BLaER1 (cell line): ENCODE results near the gene DCAF11.

Source experiments
- H3K27ac ChIP-seq: shearing (Covaris generic); formaldehyde crosslinking; 2 replicates; pipeline ENCODE4 v1.8.1; 2022
- H3K27me3 ChIP-seq: shearing (Covaris generic); formaldehyde crosslinking; 2 replicates; pipeline ENCODE4 v1.8.1; 2022
- H3K36me3 ChIP-seq: shearing (Covaris generic); formaldehyde crosslinking; 2 replicates; pipeline ENCODE4 v1.8.1; 2022
- H3K4me1 ChIP-seq: shearing (Covaris generic); formaldehyde crosslinking; 2 replicates; pipeline ENCODE4 v1.8.1; 2022
- H3K4me2 ChIP-seq: shearing (Covaris generic); formaldehyde crosslinking; 2 replicates; pipeline ENCODE4 v1.8.1; 2022
- H3K4me3 ChIP-seq: shearing (Covaris generic); formaldehyde crosslinking; 2 replicates; pipeline ENCODE4 v1.8.1; 2022
- H3K9ac ChIP-seq: shearing (Covaris generic); formaldehyde crosslinking; 2 replicates; pipeline ENCODE4 v1.8.1; 2022
- H3K9me3 ChIP-seq: shearing (Covaris generic); formaldehyde crosslinking; 2 replicates; pipeline ENCODE4 v1.8.1; 2022
- H4K20me1 ChIP-seq: shearing (Covaris generic); formaldehyde crosslinking; 2 replicates; pipeline ENCODE4 v1.8.1; 2022
- Cebpa-rat ChIP-seq: shearing (Covaris generic); IDR thresholded peaks from 2 replicates; pipeline ENCODE4 v1.8.1; 2022

The DCAF11 gene

GRCh38 chr14:24156840-24157239 is 42.3 kb downstream of the DCAF11 start:
- no peak for TF ChIP-seq Cebpa-rat
- peaks cover 87% of the 10 kb centered on the region for H3K36me3 ChIP-seq

GRCh38 chr14:24157331-24157730 is 42.8 kb downstream of the DCAF11 start:
- no peak overlapping the region for H3K4me2 ChIP-seq
- TF ChIP-seq Cebpa-rat: no peak
- no peaks in the 10 kb centered on the region for H3K9me3 ChIP-seq
- no peak overlapping the region for H3K4me3 ChIP-seq
- H3K9ac ChIP-seq: no peak overlapping the region
- H4K20me1 ChIP-seq: no peaks in the 10 kb centered on the region
- H3K4me1 ChIP-seq: peaks cover 19% of the 10 kb centered on the region
- H3K36me3 ChIP-seq: peaks cover 82% of the 10 kb centered on the region
- H3K27me3 ChIP-seq: no peaks in the 10 kb centered on the region
- H3K27ac ChIP-seq: no peak overlapping the region

More at GRCh38 chr14:24156840-24157239, 42.3 kb downstream of the DCAF11 start:
- Histone ChIP-seq H3K9me3 (no peaks in the 10 kb centered on the region), H3K4me1 (peaks cover 14% of the 10 kb centered on the region), H3K4me2 (no peak overlapping the region), H4K20me1 (no peaks in the 10 kb centered on the region), H3K9ac (no peak overlapping the region), H3K27me3 (no peaks in the 10 kb centered on the region), H3K27ac (no peak overlapping the region), H3K4me3 (no peak overlapping the region)

GRCh38 chr14:24159777-24160498 is 45.4 kb downstream of the DCAF11 start:
- Histone ChIP-seq H3K27ac (peak overlapping the region; percentile 73), H3K4me3 (no peak overlapping the region), H3K27me3 (no peaks in the 10 kb centered on the region), H3K9ac (0 out of 2 replicates have a peak overlapping the region, but pooled peaks have one; percentile 72), H3K4me1 (peaks cover 30% of the 10 kb centered on the region), H4K20me1 (no peaks in the 10 kb centered on the region), H3K9me3 (no peaks in the 10 kb centered on the region), H3K4me2 (peak overlapping the region; percentile 80; the same call in 1 of the 2 replicates), H3K36me3 (peaks cover 82% of the 10 kb centered on the region)
- TF ChIP-seq Cebpa-rat: no peak

- TF ChIP-seq Cebpa-rat: no peak
- Histone ChIP-seq H3K36me3 (peaks cover 82% of the 10 kb centered on the region), H3K27ac (peak overlapping the region; percentile 73), H3K4me3 (no peak overlapping the region), H3K27me3 (no peaks in the 10 kb centered on the region), H3K9ac (peak overlapping the region; percentile 72; the same call in 1 of the 2 replicates), H4K20me1 (no peaks in the 10 kb centered on the region), H3K9me3 (no peaks in the 10 kb centered on the region), H3K4me1 (peaks cover 30% of the 10 kb centered on the region), H3K4me2 (peak overlapping the region; percentile 80)
These were observed 45.9 kb downstream of the DCAF11 start for GRCh38 chr14:24160499-24160849.

GRCh38 chr14:24160850-24161804 is 46.5 kb downstream of the DCAF11 start, which contains the start of gene IRF9:
TSS of gene IRF9 (plus strand) at chr14:24161265. CDS start at chr14:24162145, 880 bp downstream.
- Histone ChIP-seq H3K4me1 (peaks cover 30% of the 10 kb centered on the region), H3K36me3 (peaks cover 82% of the 10 kb centered on the region), H3K27me3 (no peaks in the 10 kb centered on the region), H3K4me2 (peak within 1 kb of the TSS; percentile 80), H3K9me3 (no peaks in the 10 kb centered on the region), H3K4me3 (peak within 1 kb of the TSS; percentile 68), H3K27ac (peak within 1 kb of the TSS; percentile 73), H4K20me1 (no peaks in the 10 kb centered on the region), H3K9ac (peak within 1 kb of the TSS; percentile 72)
- no peak for TF ChIP-seq Cebpa-rat

GRCh38 chr14:24162093-24162492 is 47.5 kb downstream of the DCAF11 start:
- Histone ChIP-seq H3K4me2 (peak overlapping the region; percentile 80), H3K4me1 (peaks cover 30% of the 10 kb centered on the region), H3K27me3 (no peaks in the 10 kb centered on the region), H3K9ac (peak overlapping the region; percentile 72; the same call in 1 of the 2 replicates), H3K27ac (peak overlapping the region; percentile 73), H4K20me1 (no peaks in the 10 kb centered on the region), H3K36me3 (peaks cover 82% of the 10 kb centered on the region), H3K4me3 (peak overlapping the region; percentile 68; the same call in 1 of the 2 replicates), H3K9me3 (no peaks in the 10 kb centered on the region)
- no peak for TF ChIP-seq Cebpa-rat

GRCh38 chr14:24164518-24164991 is 50.0 kb downstream of the DCAF11 start:
- H4K20me1 ChIP-seq: no peaks in the 10 kb centered on the region
- no peaks in the 10 kb centered on the region for H3K9me3 ChIP-seq
- no peak for TF ChIP-seq Cebpa-rat
- H3K4me3 ChIP-seq: no peak overlapping the region
- H3K36me3 ChIP-seq: peaks cover 72% of the 10 kb centered on the region
- peaks cover 30% of the 10 kb centered on the region for H3K4me1 ChIP-seq
- H3K9ac ChIP-seq: no peak overlapping the region
- no peak overlapping the region for H3K4me2 ChIP-seq
- no peaks in the 10 kb centered on the region for H3K27me3 ChIP-seq
- no peak overlapping the region for H3K27ac ChIP-seq

GRCh38 chr14:24165785-24166184 is 51.2 kb downstream of the DCAF11 start:
- Histone ChIP-seq H3K4me2 (no peak overlapping the region), H3K9me3 (no peaks in the 10 kb centered on the region), H3K9ac (no peak overlapping the region), H4K20me1 (no peaks in the 10 kb centered on the region), H3K4me3 (no peak overlapping the region), H3K27me3 (peaks cover 2% of the 10 kb centered on the region; the same call in 1 of the 2 replicates), H3K4me1 (peaks cover 26% of the 10 kb centered on the region), H3K36me3 (peaks cover 63% of the 10 kb centered on the region), H3K27ac (no peak overlapping the region)
- no peak for TF ChIP-seq Cebpa-rat

- Histone ChIP-seq H3K4me1 (peaks cover 27% of the 10 kb centered on the region), H4K20me1 (no peaks in the 10 kb centered on the region), H3K9ac (no peak overlapping the region), H3K36me3 (peaks cover 62% of the 10 kb centered on the region), H3K27ac (no peak overlapping the region), H3K9me3 (no peaks in the 10 kb centered on the region), H3K4me2 (no peak overlapping the region), H3K4me3 (no peak overlapping the region), H3K27me3 (peaks cover 20% of the 10 kb centered on the region)
- TF ChIP-seq Cebpa-rat: no peak
These were observed 53.0 kb downstream of the DCAF11 start for GRCh38 chr14:24167469-24168114.
